Effector memory CD8-positive, alpha-beta T cell (primary cell): ENCODE results near the gene CACNA1C.

ENCODE experiments used
- ATAC-seq: fragments of 150-1000 bp; cut with Tn5 transposase; replicated peaks from 2 replicates; pipeline ENCODE4 v1.10.0; 2021; ENCODE audit warnings: mild to moderate bottlenecking, moderate library complexity
- DNase-seq, 3 experiments: peaks; one replicate each; pipeline ENCODE4 v3.0.0; 2021
- H3K27ac Mint-ChIP-seq, 2 donors: one replicate each; pipeline ENCODE4 v1.8.0; 2022; ENCODE audit warnings: mild to moderate bottlenecking in 2 of 2, mixed read lengths in 2 of 2, moderate library complexity in 2 of 2
- H3K27me3 Mint-ChIP-seq, 2 donors: one replicate each; pipeline ENCODE4 v1.8.0; 2022; ENCODE audit warnings: mixed read lengths in 2 of 2
- H3K36me3 Mint-ChIP-seq: one replicate; pipeline ENCODE4 v1.8.0; 2022; ENCODE audit warnings: mild to moderate bottlenecking, moderate library complexity, mixed read lengths; ENCODE audit not compliant: insufficient read depth
- H3K4me1 Mint-ChIP-seq, 2 donors: one replicate each; pipeline ENCODE4 v1.8.0; 2022; ENCODE audit warnings: low read depth in 2 of 2, mixed read lengths in 2 of 2
- H3K4me3 Mint-ChIP-seq, 2 donors: one replicate each; pipeline ENCODE4 v1.8.0; 2022; ENCODE audit warnings: mild to moderate bottlenecking in 2 of 2, mixed read lengths in 2 of 2, moderate library complexity in 2 of 2
- H3K9me3 Mint-ChIP-seq, 2 donors: one replicate each; pipeline ENCODE4 v1.8.0; 2022; ENCODE audit warnings: mixed read lengths in 2 of 2

Gene CACNA1C

GRCh38 chr12:2523317-2523716 is 470.5 kb downstream of the CACNA1C start:
- H3K4me3 Mint-ChIP-seq, result no peak overlapping the region

GRCh38 chr12:2523844-2524243 is 471.1 kb downstream of the CACNA1C start:
- Mint-ChIP-seq H3K27ac (no peak overlapping the region), H3K9me3 (no peaks in the 10 kb centered on the region), H3K36me3 (no peaks in the 10 kb centered on the region), H3K27me3 (peaks cover 20 to 67% of the 10 kb centered on the region in 2 donors), H3K4me1 (no peaks in the 10 kb centered on the region), H3K4me3 (no peak overlapping the region)
- no peak for DNase-seq
- ATAC-seq, result no peak

More at GRCh38 chr12:2523317-2523716, 470.5 kb downstream of the CACNA1C start:
- Mint-ChIP-seq H3K27ac (no peak overlapping the region), H3K27me3 (peaks cover 17 to 61% of the 10 kb centered on the region in 2 donors), H3K4me1 (no peaks in the 10 kb centered on the region), H3K9me3 (no peaks in the 10 kb centered on the region), H3K36me3 (no peaks in the 10 kb centered on the region)
- ATAC-seq, result no peak
- no peak for DNase-seq

- DNase-seq (no peak), ATAC-seq (no peak)
- H3K4me1 Mint-ChIP-seq, result no peaks in the 10 kb centered on the region
- H3K27ac Mint-ChIP-seq, result no peak overlapping the region
- no peaks in the 10 kb centered on the region for H3K9me3 Mint-ChIP-seq
- no peaks in the 10 kb centered on the region for H3K36me3 Mint-ChIP-seq
- peaks cover 18 to 66% of the 10 kb centered on the region in 2 donors for H3K27me3 Mint-ChIP-seq
- no peak overlapping the region for H3K4me3 Mint-ChIP-seq
Observed at GRCh38 chr12:2526371-2526770, 473.6 kb downstream of the CACNA1C start.

GRCh38 chr12:2528001-2528400 is 475.2 kb downstream of the CACNA1C start:
- no peaks in the 10 kb centered on the region for H3K9me3 Mint-ChIP-seq
- H3K27ac Mint-ChIP-seq, result no peak overlapping the region
- H3K36me3 Mint-ChIP-seq, result no peaks in the 10 kb centered on the region
- H3K27me3 Mint-ChIP-seq, result peaks cover 20 to 66% of the 10 kb centered on the region in 2 donors
- no peak overlapping the region for H3K4me3 Mint-ChIP-seq
- no peak for DNase-seq
- ATAC-seq, result no peak
- H3K4me1 Mint-ChIP-seq, result no peaks in the 10 kb centered on the region

GRCh38 chr12:2529807-2530206 is 477.0 kb downstream of the CACNA1C start:
- no peaks in the 10 kb centered on the region for H3K36me3 Mint-ChIP-seq
- peaks cover 21 to 66% of the 10 kb centered on the region in 2 donors for H3K27me3 Mint-ChIP-seq
- no peak overlapping the region for H3K27ac Mint-ChIP-seq
- no peak overlapping the region for H3K4me3 Mint-ChIP-seq
- H3K9me3 Mint-ChIP-seq, result no peaks in the 10 kb centered on the region
- ATAC-seq, result no peak
- no peak for DNase-seq
- H3K4me1 Mint-ChIP-seq, result no peaks in the 10 kb centered on the region

GRCh38 chr12:2531371-2531770 is 478.6 kb downstream of the CACNA1C start:
- ATAC-seq (no peak), DNase-seq (no peak)
- no peak overlapping the region for H3K27ac Mint-ChIP-seq
- no peaks in the 10 kb centered on the region for H3K4me1 Mint-ChIP-seq
- no peaks in the 10 kb centered on the region for H3K36me3 Mint-ChIP-seq
- H3K9me3 Mint-ChIP-seq, result no peaks in the 10 kb centered on the region
- H3K4me3 Mint-ChIP-seq, result no peak overlapping the region
- peaks cover 21 to 53% of the 10 kb centered on the region in 2 donors for H3K27me3 Mint-ChIP-seq

GRCh38 chr12:2533036-2533435 is 480.2 kb downstream of the CACNA1C start:
- H3K27me3 Mint-ChIP-seq, result peaks cover 21 to 50% of the 10 kb centered on the region in 2 donors
- H3K9me3 Mint-ChIP-seq, result no peaks in the 10 kb centered on the region
- no peak overlapping the region for H3K27ac Mint-ChIP-seq
- no peaks in the 10 kb centered on the region for H3K36me3 Mint-ChIP-seq
- no peak for ATAC-seq
- DNase-seq, result no peak
- H3K4me3 Mint-ChIP-seq, result no peak overlapping the region
- no peaks in the 10 kb centered on the region for H3K4me1 Mint-ChIP-seq

- ATAC-seq (no peak), DNase-seq (no peak)
- no peaks in the 10 kb centered on the region for H3K4me1 Mint-ChIP-seq
- no peak overlapping the region for H3K27ac Mint-ChIP-seq
- H3K27me3 Mint-ChIP-seq, result peaks cover 15 to 48% of the 10 kb centered on the region in 2 donors
- no peaks in the 10 kb centered on the region for H3K36me3 Mint-ChIP-seq
- no peaks in the 10 kb centered on the region for H3K9me3 Mint-ChIP-seq
- H3K4me3 Mint-ChIP-seq, result no peak overlapping the region
Observed at GRCh38 chr12:2535583-2536204, 482.9 kb downstream of the CACNA1C start.

GRCh38 chr12:2536724-2537123 is 483.9 kb downstream of the CACNA1C start:
- Mint-ChIP-seq H3K27me3 (peaks cover 14 to 51% of the 10 kb centered on the region in 2 donors), H3K4me1 (no peaks in the 10 kb centered on the region), H3K36me3 (no peaks in the 10 kb centered on the region), H3K27ac (no peak overlapping the region), H3K9me3 (no peaks in the 10 kb centered on the region), H3K4me3 (no peak overlapping the region)
- DNase-seq (no peak), ATAC-seq (no peak)

- Mint-ChIP-seq H3K4me3 (no peak overlapping the region), H3K27me3 (peaks cover 7 to 48% of the 10 kb centered on the region in 2 donors), H3K36me3 (no peaks in the 10 kb centered on the region), H3K27ac (peak overlapping the region in 1 of 2 donors; percentile 12), H3K4me1 (no peaks in the 10 kb centered on the region), H3K9me3 (no peaks in the 10 kb centered on the region)
- DNase-seq (no peak), ATAC-seq (no peak)
Observed at GRCh38 chr12:2537868-2538541, 485.2 kb downstream of the CACNA1C start.

- Mint-ChIP-seq H3K9me3 (no peaks in the 10 kb centered on the region), H3K36me3 (no peaks in the 10 kb centered on the region), H3K27ac (no peak overlapping the region), H3K4me1 (no peaks in the 10 kb centered on the region), H3K27me3 (peaks cover 6 to 28% of the 10 kb centered on the region in 2 donors), H3K4me3 (no peak overlapping the region)
- ATAC-seq (no peak), DNase-seq (no peak)
Observed at GRCh38 chr12:2539938-2540337, 487.2 kb downstream of the CACNA1C start.

GRCh38 chr12:2540535-2540941 is 487.8 kb downstream of the CACNA1C start:
- Mint-ChIP-seq H3K27ac (no peak overlapping the region), H3K4me1 (no peaks in the 10 kb centered on the region), H3K36me3 (no peaks in the 10 kb centered on the region), H3K9me3 (no peaks in the 10 kb centered on the region), H3K4me3 (no peak overlapping the region), H3K27me3 (peaks cover 6 to 27% of the 10 kb centered on the region in 2 donors)
- ATAC-seq (no peak), DNase-seq (no peak)

- no peaks in the 10 kb centered on the region for H3K4me1 Mint-ChIP-seq
Observed at GRCh38 chr12:2541631-2542204, 488.9 kb downstream of the CACNA1C start.

GRCh38 chr12:2543801-2544200 is 491.0 kb downstream of the CACNA1C start:
- ATAC-seq, result no peak

More at GRCh38 chr12:2541631-2542204, 488.9 kb downstream of the CACNA1C start:
- ATAC-seq (no peak), DNase-seq (no peak)
- Mint-ChIP-seq H3K36me3 (no peaks in the 10 kb centered on the region), H3K27me3 (peaks cover 6 to 27% of the 10 kb centered on the region in 2 donors), H3K9me3 (no peaks in the 10 kb centered on the region), H3K4me3 (no peak overlapping the region), H3K27ac (no peak overlapping the region)

More at GRCh38 chr12:2543801-2544200, 491.0 kb downstream of the CACNA1C start:
- DNase-seq, result no peak
- Mint-ChIP-seq H3K27me3 (peaks cover 12 to 39% of the 10 kb centered on the region in 2 donors), H3K4me3 (no peak overlapping the region), H3K36me3 (no peaks in the 10 kb centered on the region), H3K27ac (no peak overlapping the region), H3K9me3 (no peaks in the 10 kb centered on the region), H3K4me1 (no peaks in the 10 kb centered on the region)
